Chondrocyte (in vitro differentiated cells): Measurements from ENCODE around the gene SV2C. TPM values are rescaled to one million over a fixed set of nuclear protein-coding genes. Genes with fewer than 3 reads are reported as not detected.

Experiments
- DNase-seq: peaks from one replicate; pipeline ENCODE4 v3.0.0; 2021; ENCODE audit warnings: mixed read lengths, low spot score
- H3K27ac Mint-ChIP-seq: one replicate; pipeline ENCODE4 v1.8.0; 2021; ENCODE audit warnings: mild to moderate bottlenecking, moderate library complexity, mixed read lengths; ENCODE audit not compliant: unreplicated experiment
- H3K27me3 Mint-ChIP-seq: 2 replicates; pipeline ENCODE4 v1.8.0; 2021; ENCODE audit warnings: low read depth, mixed read lengths
- H3K36me3 Mint-ChIP-seq: 2 replicates; pipeline ENCODE4 v1.8.0; 2021; ENCODE audit warnings: low read depth, mixed read lengths
- H3K4me1 Mint-ChIP-seq: 2 replicates; pipeline ENCODE4 v1.8.0; 2021; ENCODE audit warnings: low read depth, mild to moderate bottlenecking, mixed read lengths
- H3K4me3 Mint-ChIP-seq: one replicate; pipeline ENCODE4 v1.8.0; 2021; ENCODE audit warnings: mild to moderate bottlenecking, moderate library complexity, mixed read lengths; ENCODE audit not compliant: unreplicated experiment
- H3K9me3 Mint-ChIP-seq: 2 replicates; pipeline ENCODE4 v1.8.0; 2021; ENCODE audit warnings: low read depth, mixed read lengths
- CTCF ChIP-seq: fragments of 200-600 bp; sonication (generic); IDR thresholded peaks from 2 replicates; pipeline ENCODE4 v1.5.0; 2021; ENCODE audit warnings: antibody characterized with exemption, mild to moderate bottlenecking, moderate library complexity
- total RNA-seq: library from RNA; stranded (reverse); gene quantifications from 3 replicates; pipeline ENCODE4 v1.2.1, GENCODE V29; 2021

Gene SV2C
- total RNA-seq, 1 donor from 2014 or later = 0.02 TPM

- H3K27me3 Mint-ChIP-seq = peaks cover 10% of the 10 kb centered on the region
- H3K4me3 Mint-ChIP-seq = no peak overlapping the region
- TF ChIP-seq CTCF = no peak
- H3K9me3 Mint-ChIP-seq = peaks cover 14% of the 10 kb centered on the region
- no peak overlapping the region for H3K27ac Mint-ChIP-seq
- no peaks in the 10 kb centered on the region for H3K4me1 Mint-ChIP-seq
- no peaks in the 10 kb centered on the region for H3K36me3 Mint-ChIP-seq
- no peak for DNase-seq
Observed at GRCh38 chr5:76213858-76214257, 130.7 kb downstream of the SV2C start.

- no peaks in the 10 kb centered on the region for H3K4me1 Mint-ChIP-seq
Observed at GRCh38 chr5:76216748-76217147, 133.6 kb downstream of the SV2C start.

GRCh38 chr5:76219636-76220035 is 136.5 kb downstream of the SV2C start:
- no peak for DNase-seq
- no peak overlapping the region for H3K27ac Mint-ChIP-seq
- no peaks in the 10 kb centered on the region for H3K4me1 Mint-ChIP-seq
- no peaks in the 10 kb centered on the region for H3K36me3 Mint-ChIP-seq
- no peak overlapping the region for H3K4me3 Mint-ChIP-seq
- no peak for TF ChIP-seq CTCF
- peaks cover 3% of the 10 kb centered on the region for H3K9me3 Mint-ChIP-seq
- no peaks in the 10 kb centered on the region for H3K27me3 Mint-ChIP-seq

More at GRCh38 chr5:76216748-76217147, 133.6 kb downstream of the SV2C start:
- H3K27me3 Mint-ChIP-seq = peaks cover 10% of the 10 kb centered on the region
- TF ChIP-seq CTCF = no peak
- H3K4me3 Mint-ChIP-seq = no peak overlapping the region
- H3K9me3 Mint-ChIP-seq = peaks cover 9% of the 10 kb centered on the region
- DNase-seq = no peak
- H3K27ac Mint-ChIP-seq = no peak overlapping the region
- no peaks in the 10 kb centered on the region for H3K36me3 Mint-ChIP-seq

DNA sequence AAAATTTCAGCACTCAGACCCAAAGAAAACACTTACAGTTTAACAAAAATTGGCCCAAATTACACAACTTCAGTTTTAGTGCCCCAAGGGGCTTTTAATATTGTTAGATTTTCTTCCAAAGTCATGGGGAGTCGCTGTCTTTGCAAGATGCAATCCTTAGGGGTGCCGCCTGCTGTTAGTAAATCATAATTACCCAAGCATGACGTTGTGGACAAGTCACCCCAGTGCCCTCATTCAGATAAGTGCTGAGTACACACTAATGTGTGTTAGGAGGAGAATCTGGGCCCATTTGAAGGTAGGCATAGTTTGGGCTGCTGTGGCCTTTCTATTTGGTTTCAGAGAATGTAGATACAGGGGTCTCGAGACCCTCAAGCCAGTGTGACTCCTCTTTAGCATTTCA is 138.1 kb downstream of the SV2C start:
- TF ChIP-seq CTCF = no peak
- Mint-ChIP-seq H3K9me3 (no peaks in the 10 kb centered on the region), H3K4me1 (no peaks in the 10 kb centered on the region), H3K27me3 (no peaks in the 10 kb centered on the region), H3K36me3 (no peaks in the 10 kb centered on the region), H3K27ac (no peak overlapping the region), H3K4me3 (no peak overlapping the region)
- DNase-seq = no peak

DNA sequence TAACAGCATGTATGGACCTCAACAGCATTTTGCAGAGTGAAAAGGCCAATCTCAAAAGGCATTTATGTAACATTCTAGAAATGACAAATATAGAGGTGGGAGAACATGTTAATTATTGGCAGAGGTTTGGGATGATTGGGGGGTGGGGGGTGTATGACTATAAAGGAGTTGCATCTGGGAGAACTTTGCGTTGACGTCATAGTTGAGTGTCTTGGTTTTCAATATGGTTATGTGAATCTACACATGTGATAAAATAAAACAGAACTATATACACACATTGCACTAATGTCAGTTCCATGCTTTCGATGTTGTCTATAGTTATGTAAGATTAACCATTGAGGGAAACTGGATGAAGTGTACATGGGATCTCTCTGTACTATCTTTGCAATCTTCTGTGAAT is 139.1 kb downstream of the SV2C start:
- no peak for DNase-seq
- H3K9me3 Mint-ChIP-seq = no peaks in the 10 kb centered on the region
- H3K4me1 Mint-ChIP-seq = no peaks in the 10 kb centered on the region
- no peak overlapping the region for H3K27ac Mint-ChIP-seq
- H3K36me3 Mint-ChIP-seq = no peaks in the 10 kb centered on the region
- H3K27me3 Mint-ChIP-seq = no peaks in the 10 kb centered on the region
- no peak overlapping the region for H3K4me3 Mint-ChIP-seq
- TF ChIP-seq CTCF = no peak
